VCaP (cell line): ENCODE data around the gene IL17C.

ENCODE experiments used
- H3K27ac ChIP-seq: fragments of 450-650 bp; 2 replicates; pipeline ENCODE4 v1.5.1; 2017
- CTCF ChIP-seq: fragments of 450-650 bp; conservative IDR thresholded peaks from 2 replicates; pipeline ENCODE4 v1.5.1; 2017; ENCODE audit warnings: mild to moderate bottlenecking, moderate library complexity

The IL17C gene

GRCh38 chr16:88617268-88618031 is 20.9 kb upstream of the IL17C start:
- no peak overlapping the region for H3K27ac ChIP-seq
- no peak for TF ChIP-seq CTCF

GRCh38 chr16:88618182-88618955 is 20.0 kb upstream of the IL17C start:
- no peak for TF ChIP-seq CTCF
- H3K27ac ChIP-seq: no peak overlapping the region

GRCh38 chr16:88618956-88619667 is 19.3 kb upstream of the IL17C start:
- H3K27ac ChIP-seq: no peak overlapping the region
- TF ChIP-seq CTCF: no peak

- no peak overlapping the region for H3K27ac ChIP-seq
- no peak for TF ChIP-seq CTCF
Observed at GRCh38 chr16:88619859-88620815, 18.2 kb upstream of the IL17C start.

- no peak for TF ChIP-seq CTCF
- no peak overlapping the region for H3K27ac ChIP-seq
Observed at GRCh38 chr16:88622125-88622524, 16.2 kb upstream of the IL17C start.

- no peak for TF ChIP-seq CTCF
Observed at GRCh38 chr16:88622866-88623265, 15.5 kb upstream of the IL17C start.

More at GRCh38 chr16:88622866-88623265, 15.5 kb upstream of the IL17C start:
- no peak overlapping the region for H3K27ac ChIP-seq
